IgD-negative memory B cell (primary cell): ENCODE data around the gene MIAT. TPM values are rescaled to one million over a fixed set of nuclear protein-coding genes. Genes with fewer than 3 reads are reported as not detected.
"Not testable (repeated sequence)": the region's sequence is repeated elsewhere in the genome, so short reads cannot be mapped to it uniquely, and the experiment has no call there.

Experiments
- H3K27ac Mint-ChIP-seq, 3 donors: one replicate each; pipeline ENCODE4 v1.8.0; 2020 to 2022; ENCODE audit warnings: mild to moderate bottlenecking in 3 of 3, mixed read lengths in 3 of 3, moderate library complexity in 1 of 3
- H3K27me3 Mint-ChIP-seq: one replicate; pipeline ENCODE4 v1.8.0; 2021; ENCODE audit warnings: mixed read lengths
- H3K36me3 Mint-ChIP-seq: one replicate; pipeline ENCODE4 v1.8.0; 2020; ENCODE audit warnings: mild to moderate bottlenecking, mixed read lengths
- H3K4me1 Mint-ChIP-seq, 3 donors: one replicate each; pipeline ENCODE4 v1.8.0; 2020 to 2022; ENCODE audit warnings: mixed read lengths in 3 of 3, mild to moderate bottlenecking in 1 of 3
- H3K4me3 Mint-ChIP-seq, 4 donors: one replicate each; pipeline ENCODE4 v1.8.0; 2020 to 2022; ENCODE audit warnings: mild to moderate bottlenecking in 4 of 4, mixed read lengths in 4 of 4, moderate library complexity in 3 of 4
- H3K9me3 Mint-ChIP-seq, 3 donors: one replicate each; pipeline ENCODE4 v1.8.0; 2020 to 2021; ENCODE audit warnings: mixed read lengths in 3 of 3, mild to moderate bottlenecking in 1 of 3
- polyA plus RNA-seq: library from polyadenylated mRNA; unstranded; fragments of 300-500 nt; fragmentation: Illumina TruSeq; gene quantifications from one replicate; pipeline ENCODE4 v1.2.3, GENCODE V29; 2021

Gene MIAT
- polyA plus RNA-seq, 1 donor from 2014 or later: 0.93 TPM

DNA sequence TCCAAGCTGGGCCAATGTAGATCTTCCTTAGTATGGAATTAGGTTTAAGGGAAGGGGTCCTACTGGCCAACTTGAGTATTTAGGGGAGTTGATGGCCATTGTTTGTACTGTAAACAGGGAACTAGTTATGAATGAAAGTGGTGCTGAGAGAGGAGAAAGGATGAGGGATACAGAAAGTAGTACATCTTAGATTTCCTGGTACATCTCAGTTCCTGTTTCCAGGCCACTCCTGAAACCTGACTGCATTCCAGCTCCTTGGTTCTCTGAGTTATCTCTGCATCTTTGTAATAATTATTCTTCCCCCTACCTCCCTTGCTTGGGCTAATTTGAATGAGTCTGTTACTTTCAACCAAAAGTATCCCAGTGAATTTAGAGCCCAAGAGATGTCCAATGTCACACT, 30.1 kb downstream of the MIAT start:
- Mint-ChIP-seq H3K4me3 (no peak overlapping the region), H3K36me3 (peaks cover 6% of the 10 kb centered on the region), H3K27ac (no peak overlapping the region), H3K4me1 (peaks cover 12 to 46% (median 33%) of the 10 kb centered on the region in 3 donors), H3K27me3 (no peaks in the 10 kb centered on the region), H3K9me3 (no peaks in the 10 kb centered on the region)

GRCh38 chr22:26689513-26690301, 32.3 kb downstream of the MIAT start:
- peaks cover 11% of the 10 kb centered on the region for H3K36me3 Mint-ChIP-seq
- peaks cover 12 to 49% (median 33%) of the 10 kb centered on the region in 3 donors for H3K4me1 Mint-ChIP-seq
- no peak overlapping the region for H3K4me3 Mint-ChIP-seq
- no peak overlapping the region for H3K27ac Mint-ChIP-seq
- no peaks in the 10 kb centered on the region for H3K27me3 Mint-ChIP-seq
- peaks cover 0 to 3% (median 0%) of the 10 kb centered on the region in 3 donors for H3K9me3 Mint-ChIP-seq

GRCh38 chr22:26690654-26691376, 33.4 kb downstream of the MIAT start:
- no peaks in the 10 kb centered on the region for H3K27me3 Mint-ChIP-seq
- H3K4me1 Mint-ChIP-seq: peaks cover 12 to 48% (median 35%) of the 10 kb centered on the region in 3 donors
- peaks cover 14% of the 10 kb centered on the region for H3K36me3 Mint-ChIP-seq
- H3K27ac Mint-ChIP-seq: no peak overlapping the region
- H3K4me3 Mint-ChIP-seq: no peak overlapping the region
- H3K9me3 Mint-ChIP-seq: peaks cover 0 to 5% (median 0%) of the 10 kb centered on the region in 3 donors

DNA sequence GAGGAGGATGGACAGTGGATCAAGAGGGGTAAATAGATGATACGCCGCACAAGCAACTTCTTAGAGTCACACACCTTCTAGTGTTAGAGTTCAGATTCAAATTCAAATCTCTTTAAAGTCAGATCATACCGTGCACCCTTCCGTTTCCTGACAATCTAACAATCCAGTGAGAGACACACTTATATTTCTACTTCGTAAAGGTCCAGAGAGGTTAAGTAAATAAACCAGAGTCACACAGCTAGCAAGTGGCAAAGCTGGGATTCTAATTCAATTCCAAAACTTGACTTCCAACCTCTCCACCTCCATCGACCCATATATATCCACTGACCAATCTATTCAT, 34.0 kb downstream of the MIAT start:
- Mint-ChIP-seq H3K27me3 (no peaks in the 10 kb centered on the region), H3K4me3 (no peak overlapping the region), H3K9me3 (peaks cover 0 to 5% (median 0%) of the 10 kb centered on the region in 3 donors), H3K4me1 (peaks cover 12 to 44% (median 32%) of the 10 kb centered on the region in 3 donors), H3K36me3 (peaks cover 14% of the 10 kb centered on the region), H3K27ac (no peak overlapping the region)

DNA sequence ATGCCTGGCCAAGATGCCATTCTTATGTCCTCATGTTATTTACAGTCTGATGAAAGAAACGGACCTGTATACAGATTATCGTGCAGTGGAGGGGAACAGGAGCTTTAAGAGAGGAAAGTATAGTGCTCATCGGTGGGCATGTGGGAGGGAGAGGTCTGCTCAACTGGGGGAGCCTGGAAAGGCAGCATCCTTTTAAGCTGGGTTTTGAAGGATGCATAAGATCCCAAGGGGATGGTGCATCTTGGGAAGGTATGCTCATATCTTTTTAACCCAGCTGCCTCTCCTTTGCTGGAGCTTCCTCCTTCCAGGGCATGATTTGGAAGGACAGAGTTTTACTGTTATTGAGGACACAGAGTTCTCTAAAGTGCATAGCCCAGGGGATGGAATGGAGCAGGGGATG, 34.8 kb downstream of the MIAT start:
- peaks cover 0 to 5% (median 0%) of the 10 kb centered on the region in 3 donors for H3K9me3 Mint-ChIP-seq
- H3K27ac Mint-ChIP-seq: no peak overlapping the region
- peaks cover 14% of the 10 kb centered on the region for H3K36me3 Mint-ChIP-seq
- no peaks in the 10 kb centered on the region for H3K27me3 Mint-ChIP-seq
- peaks cover 12 to 48% (median 28%) of the 10 kb centered on the region in 3 donors for H3K4me1 Mint-ChIP-seq
- peak overlapping the region in 1 of 4 donors; percentile 73 for H3K4me3 Mint-ChIP-seq

- Mint-ChIP-seq H3K9me3 (peaks cover 0 to 5% (median 3%) of the 10 kb centered on the region in 3 donors), H3K27me3 (no peaks in the 10 kb centered on the region), H3K27ac (no peak overlapping the region), H3K36me3 (peaks cover 27% of the 10 kb centered on the region), H3K4me3 (no peak overlapping the region), H3K4me1 (peaks cover 3 to 29% (median 17%) of the 10 kb centered on the region in 3 donors)
Measured at GRCh38 chr22:26697151-26697550, 39.8 kb downstream of the MIAT start.

- Mint-ChIP-seq H3K9me3 (peaks cover 0 to 3% (median 0%) of the 10 kb centered on the region in 3 donors), H3K36me3 (peaks cover 19% of the 10 kb centered on the region), H3K4me3 (no peak overlapping the region), H3K27me3 (no peaks in the 10 kb centered on the region), H3K27ac (no peak overlapping the region), H3K4me1 (peaks cover 13 to 25% (median 19%) of the 10 kb centered on the region in 3 donors)
Measured at GRCh38 chr22:26700462-26700861, 43.1 kb downstream of the MIAT start.

GRCh38 chr22:26700886-26701285, 43.5 kb downstream of the MIAT start:
- Mint-ChIP-seq H3K36me3 (peaks cover 22% of the 10 kb centered on the region), H3K4me1 (peaks cover 13 to 29% (median 21%) of the 10 kb centered on the region in 3 donors), H3K4me3 (no peak overlapping the region), H3K27ac (no peak overlapping the region), H3K27me3 (no peaks in the 10 kb centered on the region), H3K9me3 (peaks cover 0 to 3% (median 0%) of the 10 kb centered on the region in 3 donors)

- Mint-ChIP-seq H3K27me3 (no peaks in the 10 kb centered on the region), H3K9me3 (peaks cover 0 to 3% (median 0%) of the 10 kb centered on the region in 3 donors), H3K27ac (no peak overlapping the region), H3K4me1 (peaks cover 13 to 30% (median 21%) of the 10 kb centered on the region in 3 donors), H3K4me3 (no peak overlapping the region), H3K36me3 (peaks cover 24% of the 10 kb centered on the region)
Measured at GRCh38 chr22:26701323-26701722, 43.9 kb downstream of the MIAT start.

GRCh38 chr22:26702906-26703830, 45.8 kb downstream of the MIAT start:
- H3K4me3 Mint-ChIP-seq: no peak overlapping the region
- H3K36me3 Mint-ChIP-seq: peaks cover 28% of the 10 kb centered on the region
- H3K9me3 Mint-ChIP-seq: peaks cover 0 to 11% (median 3%) of the 10 kb centered on the region in 3 donors
- peaks cover 12 to 24% (median 23%) of the 10 kb centered on the region in 3 donors for H3K4me1 Mint-ChIP-seq
- no peak overlapping the region for H3K27ac Mint-ChIP-seq
- no peaks in the 10 kb centered on the region for H3K27me3 Mint-ChIP-seq

- Mint-ChIP-seq H3K27ac (peak overlapping the region in 1 of 3 donors; percentile 39), H3K9me3 (peaks cover 0 to 11% (median 0%) of the 10 kb centered on the region in 3 donors), H3K4me1 (peaks cover 11 to 19% (median 16%) of the 10 kb centered on the region in 3 donors), H3K36me3 (peaks cover 18% of the 10 kb centered on the region)
- not testable (repeated sequence) for H3K27me3 Mint-ChIP-seq, H3K4me3 Mint-ChIP-seq
Measured at GRCh38 chr22:26705379-26705778, 48.0 kb downstream of the MIAT start.

DNA sequence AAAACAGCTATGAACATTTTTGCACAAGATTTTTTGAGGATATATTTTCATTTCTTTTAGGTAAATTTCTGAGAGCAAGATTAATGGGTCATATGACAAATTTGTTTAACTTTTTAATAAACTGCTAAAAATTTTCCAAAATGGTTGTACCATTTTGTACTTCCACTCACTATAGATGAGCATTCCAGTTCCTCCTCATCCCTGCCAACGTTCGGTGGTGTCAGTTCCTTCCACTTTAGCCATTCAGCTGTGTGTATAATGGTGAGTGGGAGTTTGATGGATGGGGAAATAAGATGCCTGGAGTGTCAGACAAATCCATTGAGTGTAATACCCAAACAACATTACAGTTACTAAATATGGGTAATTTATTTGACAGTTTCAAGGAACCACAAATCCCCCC, 49.7 kb downstream of the MIAT start:
- peaks cover 0 to 11% (median 0%) of the 10 kb centered on the region in 3 donors for H3K9me3 Mint-ChIP-seq
- H3K36me3 Mint-ChIP-seq: peaks cover 18% of the 10 kb centered on the region
- peaks cover 11 to 23% (median 14%) of the 10 kb centered on the region in 3 donors for H3K4me1 Mint-ChIP-seq
- H3K4me3 Mint-ChIP-seq: peak overlapping the region in 1 of 4 donors; percentile 37
- H3K27ac Mint-ChIP-seq: no peak overlapping the region
- H3K27me3 Mint-ChIP-seq: no peaks in the 10 kb centered on the region

DNA sequence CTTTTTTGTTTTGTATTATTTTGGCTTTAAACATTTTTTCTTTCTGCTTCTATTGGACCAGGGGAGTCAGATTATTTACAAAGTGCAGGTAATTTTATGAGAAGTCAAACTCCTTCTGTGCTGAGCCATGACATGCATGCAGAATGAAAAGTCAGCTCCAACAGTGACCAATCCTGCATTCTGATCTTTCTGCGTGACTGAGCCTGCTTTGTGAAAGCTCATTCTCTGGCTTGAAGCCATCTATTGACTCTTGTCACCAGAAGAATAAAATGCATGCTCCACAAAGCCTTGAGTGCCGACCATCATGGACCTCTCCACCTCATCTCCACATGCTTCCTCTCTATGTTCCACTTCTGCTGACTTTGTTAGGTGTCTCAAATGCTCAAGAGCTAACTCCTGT, 50.2 kb downstream of the MIAT start:
- no peaks in the 10 kb centered on the region for H3K27me3 Mint-ChIP-seq
- H3K9me3 Mint-ChIP-seq: peaks cover 0 to 11% (median 0%) of the 10 kb centered on the region in 3 donors
- peaks cover 18% of the 10 kb centered on the region for H3K36me3 Mint-ChIP-seq
- peaks cover 11 to 23% (median 14%) of the 10 kb centered on the region in 3 donors for H3K4me1 Mint-ChIP-seq
- no peak overlapping the region for H3K27ac Mint-ChIP-seq
- H3K4me3 Mint-ChIP-seq: no peak overlapping the region

GRCh38 chr22:26708256-26709009, 51.0 kb downstream of the MIAT start:
- H3K4me3 Mint-ChIP-seq: no peak overlapping the region
- H3K36me3 Mint-ChIP-seq: peaks cover 16% of the 10 kb centered on the region
- H3K4me1 Mint-ChIP-seq: peaks cover 11 to 23% (median 14%) of the 10 kb centered on the region in 3 donors
- H3K27ac Mint-ChIP-seq: no peak overlapping the region
- no peaks in the 10 kb centered on the region for H3K27me3 Mint-ChIP-seq
- peaks cover 0 to 11% (median 0%) of the 10 kb centered on the region in 3 donors for H3K9me3 Mint-ChIP-seq
